GM12878 (cell line): ENCODE results near the gene DPP6. TPM values are rescaled to one million over a fixed set of nuclear protein-coding genes. Genes with fewer than 3 reads are reported as not detected.

Experiments used
- ATAC-seq: fragments of 200-7000 bp; cut with Tn5 transposase; 3 replicates; pipeline ENCODE4 v1.9.1; 2020; ENCODE audit warnings: mild to moderate bottlenecking, moderate library complexity
- BruUV-seq: library from RNA; stranded (reverse); fragments of 400-500 nt; replicated peaks from 2 replicates; lab custom pipeline; 2021; lab: Mats Ljungman, UMichigan
- CTCF ChIA-PET: fragments of 300-600 bp; sonication (Branson Sonifier 250); formaldehyde crosslinking; extraction: SDS; loops from one replicate; lab custom pipeline; 2021; ENCODE audit warnings: inconsistent platforms; lab: Yijun Ruan, JAX
- POLR2A ChIA-PET: fragments of 350-600 bp; formaldehyde crosslinking; extraction: SDS; loops from one replicate; lab custom pipeline; 2021; ENCODE audit warnings: inconsistent platforms; lab: Charles Lee
- RAD21 ChIA-PET: fragments of 300-600 bp; sonication (Branson Sonifier 250); formaldehyde crosslinking; loops from one replicate; lab custom pipeline; 2023; ENCODE audit warnings: antibody characterized with exemption; ENCODE audit not compliant: unreplicated experiment; lab: Charles Lee
- SMC1A ChIA-PET: fragments of 300-600 bp; sonication (Branson Sonifier 250); formaldehyde crosslinking; loops from one replicate; lab custom pipeline; 2023; ENCODE audit not compliant: unreplicated experiment, uncharacterized antibody; lab: Charles Lee
- DNase-seq: peaks from one replicate; pipeline ENCODE4 v3.0.0-alpha.2; 2011; ENCODE audit warnings: low read depth, low spot score
- FAIRE-seq: peaks from 3 replicates; lab custom pipeline; 2011; peaks lifted over from hg19 to GRCh38; lab: Jason Lieb, UNC
- H2AFZ ChIP-seq: 2 replicates; pipeline ENCODE4 v1.6.0; 2011; ENCODE audit warnings: low read depth, low read length, control low read depth; ENCODE audit not compliant: control insufficient read depth
- H3K27ac ChIP-seq: 2 replicates; pipeline ENCODE4 v1.5.1; 2011; ENCODE audit warnings: control low read depth; ENCODE audit not compliant: control insufficient read depth, insufficient read depth
- H3K27me3 ChIP-seq, 2 experiments: replicated peaks in 1 of 2; 2 replicates each; pipeline versions ENCODE4 v1.6.0 to v1.6.1; 2011; ENCODE audit warnings: low read length in 1 of 2; ENCODE audit not compliant: control insufficient read depth in 2 of 2, insufficient read depth in 2 of 2
- H3K36me3 ChIP-seq, 2 experiments: 2 replicates each; pipeline ENCODE4 v1.5.1; 2011; ENCODE audit warnings: low read length in 1 of 2; ENCODE audit not compliant: control insufficient read depth in 2 of 2, insufficient read depth in 2 of 2
- H3K4me1 ChIP-seq: 2 replicates; pipeline ENCODE4 v1.6.1; 2011; ENCODE audit warnings: mild to moderate bottlenecking, low read length, moderate library complexity, mixed read lengths; ENCODE audit not compliant: control insufficient read depth, insufficient read depth
- H3K4me2 ChIP-seq: 2 replicates; pipeline ENCODE4 v1.6.0; 2011; ENCODE audit warnings: control low read depth; ENCODE audit not compliant: control insufficient read depth, insufficient read depth
- H3K4me3 ChIP-seq: fragments of 200-600 bp; sonication (generic); 2 replicates; pipeline ENCODE4 v1.5.1; 2016
- H3K79me2 ChIP-seq: 2 replicates; pipeline ENCODE4 v1.6.0; 2011; ENCODE audit warnings: low read length; ENCODE audit not compliant: control insufficient read depth, insufficient read depth
- H3K9ac ChIP-seq: 2 replicates; pipeline ENCODE4 v1.8.0; 2011; ENCODE audit warnings: low read length, control low read depth, mixed read lengths; ENCODE audit not compliant: control insufficient read depth, insufficient read depth
- H3K9me3 ChIP-seq: replicated peaks from 3 replicates; pipeline ENCODE4 v1.5.1; 2011; ENCODE audit warnings: mild to moderate bottlenecking, low read length; ENCODE audit not compliant: control insufficient read depth, insufficient read depth
- H4K20me1 ChIP-seq: 2 replicates; pipeline ENCODE4 v1.6.0; 2011; ENCODE audit not compliant: control insufficient read depth, insufficient read depth
- ATF7 ChIP-seq: fragments of 450-650 bp; IDR thresholded peaks from 2 replicates; pipeline ENCODE4 v1.6.1; 2016; ENCODE audit warnings: low read depth, mild to moderate bottlenecking
- CREM ChIP-seq: IDR thresholded peaks from 2 replicates; pipeline ENCODE4 v1.6.1; 2014; ENCODE audit warnings: antibody characterized with exemption, low read depth
- CTCF ChIP-seq, 3 experiments: IDR thresholded peaks in 2 of 3; conservative IDR thresholded peaks in 1 of 3; 2 replicates each; pipeline ENCODE4 v1.5.1; 2011; ENCODE audit warnings: low read depth in 3 of 3, low read length in 3 of 3, mild to moderate bottlenecking in 3 of 3, control low read depth in 2 of 3, moderate library complexity in 2 of 3, inconsistent platforms in 1 of 3, mixed read lengths in 1 of 3; ENCODE audit not compliant: control insufficient read depth in 2 of 3, insufficient read depth in 1 of 3; ENCODE audit errors: extremely low read depth in 1 of 3
- E4F1 ChIP-seq: fragments of 450-650 bp; IDR thresholded peaks from 2 replicates; pipeline ENCODE4 v1.6.1; 2018; ENCODE audit warnings: borderline replicate concordance, mild to moderate bottlenecking; ENCODE audit not compliant: partially characterized antibody
- ETV6 ChIP-seq, 2 experiments: fragments of 450-650 bp in 1 of 2; IDR thresholded peaks in 1 of 2; conservative IDR thresholded peaks in 1 of 2; 2 replicates each; pipeline ENCODE4 v1.6.1; 2014; ENCODE audit warnings: antibody characterized with exemption in 1 of 2, borderline replicate concordance in 1 of 2, low read depth in 1 of 2, mild to moderate bottlenecking in 1 of 2, moderate library complexity in 1 of 2
- GATAD2B ChIP-seq: fragments of 450-650 bp; conservative IDR thresholded peaks from 2 replicates; pipeline ENCODE4 v1.6.1; 2017; ENCODE audit warnings: low read depth, mild to moderate bottlenecking, moderate library complexity
- IRF5 ChIP-seq: fragments of 450-650 bp; IDR thresholded peaks from 2 replicates; pipeline ENCODE4 v1.6.1; 2017; ENCODE audit warnings: borderline replicate concordance
- KDM1A ChIP-seq: fragments of 200-600 bp; sonication (generic); IDR thresholded peaks from 2 replicates; pipeline ENCODE4 v1.6.1; 2016; ENCODE audit warnings: borderline replicate concordance
- NFYB ChIP-seq: IDR thresholded peaks from 2 replicates; pipeline ENCODE4 v1.6.1; 2011; ENCODE audit warnings: low read depth, mild to moderate bottlenecking, low read length, improper control_type of control experiment, moderate library complexity; ENCODE audit not compliant: insufficient read depth
- RFX5 ChIP-seq: IDR thresholded peaks from 2 replicates; pipeline ENCODE4 v1.6.1; 2011; ENCODE audit warnings: low read depth, low read length, improper control_type of control experiment
- SPI1 ChIP-seq: IDR thresholded peaks from 2 replicates; pipeline ENCODE4 v1.6.1; 2011; ENCODE audit warnings: low read depth, mild to moderate bottlenecking, low read length, moderate library complexity, borderline replicate concordance; ENCODE audit not compliant: insufficient read depth
- ZNF274 ChIP-seq: IDR thresholded peaks from one replicate; pipeline ENCODE4 v1.8.0; 2011; ENCODE audit not compliant: insufficient read length, insufficient read depth
- WGBS: methylation state at CpG from one replicate; pipeline ENCODE4 v1.1.6; 2016; ENCODE audit warnings: low lambda C conversion rate; ENCODE audit not compliant: insufficient replicate concordance, insufficient coverage; ENCODE audit errors: missing lambda C conversion rate; 5-methylcytosine and 5-hydroxymethylcytosine counted together
- in situ Hi-C: fragments of 300-500 bp; cut with MboI; formaldehyde crosslinking; loops from 9 replicates; pipeline ENCODE4 v1.14.3; 2018; ENCODE audit warnings: mixed read lengths
- intact Hi-C: fragments of 100-400 bp; cut with micrococcal nuclease; formaldehyde crosslinking; loops from one replicate; pipeline ENCODE4 v1.14.2; 2022; ENCODE audit not compliant: unreplicated experiment
- polyA plus RNA-seq, 11 experiments: library from polyadenylated mRNA; depleted of rRNA in 4 of 11; unstranded in 6 of 11; stranded (reverse) in 5 of 11; fragments of >200 nt; fragmentation: Nextera tagmentation in 4 of 11; fragmentation: Illumina TruSeq in 1 of 11; extraction: Ambion mirVana in 4 of 11; extraction: Trizol in 1 of 11; gene quantifications; 1 replicate in 1 of 11; 2 replicates in 10 of 11; pipeline versions ENCODE4 v1.2.1 to v1.2.3, GENCODE V29; 2011 to 2016; ENCODE audit warnings: inconsistent platforms in 2 of 11, missing spikeins in 2 of 11, low read depth in 1 of 11
- total RNA-seq, 4 experiments: library from RNA; depleted of rRNA in 3 of 4; stranded (reverse); fragments of >200 nt in 3 of 4; fragmentation: Illumina TruSeq in 1 of 4; extraction: Trizol in 1 of 4; gene quantifications; 2 replicates each; pipeline versions ENCODE4 v1.2.1 to v1.2.3, GENCODE V29; 2013 to 2021

Gene DPP6
- total and polyA plus RNA-seq, 10 of the 15 experiments (the other 5 are each of a cell fraction or from before 2014, with no cell fraction given) = not detected

- Histone ChIP-seq H3K36me3 (no peaks in the 10 kb centered on the region), H2AFZ (no peak overlapping the region), H3K4me2 (no peak overlapping the region), H3K4me1 (no peaks in the 10 kb centered on the region), H4K20me1 (no peaks in the 10 kb centered on the region), H3K9ac (no peak overlapping the region), H3K4me3 (no peak overlapping the region), H3K27me3 (no peaks in the 10 kb centered on the region), H3K27ac (no peak overlapping the region), H3K79me2 (no peaks in the 10 kb centered on the region), H3K9me3 (no peaks in the 10 kb centered on the region; the same call in 2 of the 3 replicates)
- TF ChIP-seq CTCF (IDR thresholded peaks at IDR 0.05 in 2 of 3, conservative IDR thresholded peaks at IDR 0.05 in 1 of 3; ENCODE audit: control insufficient read depth in 2 of 3, extremely low read depth in 1 of 3, insufficient read depth in 1 of 3, low read depth in 3 of 3, low read length in 3 of 3) (no peak), NFYB (no peak), SPI1 (no peak), ATF7 (no peak), GATAD2B (no peak)
- ATAC-seq (no peak), FAIRE-seq (no peak), DNase-seq (no peak)
- ChIA-PET POLR2A (no interaction called here), SMC1A (interaction anchor here (1.0 kb wide), 1 partner anchor 82 kb away, joined by 3 read pairs; no protein-coding TSS in a partner anchor), RAD21 (no interaction called here), CTCF (no interaction called here)
- BruUV-seq = no TSS peak
- in situ Hi-C loops (no loop called here), intact Hi-C loops (no loop called here)
- WGBS = 40% methylated on average over 5 of the region's 5 CpGs
Observed at GRCh38 chr7:154844955-154845354, 792.8 kb downstream of the DPP6 start.

- Histone ChIP-seq H4K20me1 (no peaks in the 10 kb centered on the region), H3K79me2 (no peaks in the 10 kb centered on the region), H3K4me1 (no peaks in the 10 kb centered on the region), H3K9me3 (no peaks in the 10 kb centered on the region; the same call in 2 of the 3 replicates), H3K4me2 (no peak overlapping the region), H3K9ac (no peak overlapping the region), H3K27ac (no peak overlapping the region), H3K36me3 (no peaks in the 10 kb centered on the region), H2AFZ (no peak overlapping the region), H3K4me3 (no peak overlapping the region), H3K27me3 (no peaks in the 10 kb centered on the region)
- ChIA-PET POLR2A (no interaction called here), CTCF (no interaction called here), SMC1A (interaction anchor here (0.7 kb wide), 1 partner anchor 79 kb away, joined by 3 read pairs; no protein-coding TSS in a partner anchor), RAD21 (no interaction called here)
- no peak for ATAC-seq
- no peak for FAIRE-seq
- 15% methylated on average over 2 of the region's 2 CpGs for WGBS
- BruUV-seq = no TSS peak
- intact Hi-C loops = no loop called here
- in situ Hi-C loops = no loop called here
- DNase-seq = no peak
- no peak for TF ChIP-seq CREM
- TF ChIP-seq E4F1 = no peak
- no peak for TF ChIP-seq NFYB
- TF ChIP-seq ZNF274 = no peak
- TF ChIP-seq RFX5 = no peak
- TF ChIP-seq IRF5 = no peak
- no peak for TF ChIP-seq ETV6 (conservative IDR thresholded peaks at IDR 0.05 in 1 of 2, IDR thresholded peaks at IDR 0.05 in 1 of 2; ENCODE audit: borderline replicate concordance in 1 of 2, low read depth in 1 of 2)
- no peak for TF ChIP-seq KDM1A
Observed at GRCh38 chr7:154848464-154848863, 796.3 kb downstream of the DPP6 start.
